Neural cell (in vitro differentiated cells): ENCODE data around the gene ARHGEF7.

Experiments
- EZH2 ChIP-seq: fragments of 200-600, 300-800 bp; shearing (Covaris generic), sonication (generic); IDR thresholded peaks from 2 replicates; pipeline ENCODE4 v1.6.1; 2014; ENCODE audit warnings: antibody characterized with exemption, low read length, borderline replicate concordance, mild to moderate bottlenecking; ENCODE audit not compliant: insufficient read depth, poor library complexity, severe bottlenecking
- TF ChIP-seq, protein P1 (sequence below): fragments of 450-650 bp; IDR thresholded peaks from 2 replicates; pipeline ENCODE4 v1.5.1; 2014; ENCODE audit warnings: antibody characterized with exemption, mild to moderate bottlenecking, moderate library complexity; ENCODE audit not compliant: poor library complexity, severe bottlenecking

DNA sequence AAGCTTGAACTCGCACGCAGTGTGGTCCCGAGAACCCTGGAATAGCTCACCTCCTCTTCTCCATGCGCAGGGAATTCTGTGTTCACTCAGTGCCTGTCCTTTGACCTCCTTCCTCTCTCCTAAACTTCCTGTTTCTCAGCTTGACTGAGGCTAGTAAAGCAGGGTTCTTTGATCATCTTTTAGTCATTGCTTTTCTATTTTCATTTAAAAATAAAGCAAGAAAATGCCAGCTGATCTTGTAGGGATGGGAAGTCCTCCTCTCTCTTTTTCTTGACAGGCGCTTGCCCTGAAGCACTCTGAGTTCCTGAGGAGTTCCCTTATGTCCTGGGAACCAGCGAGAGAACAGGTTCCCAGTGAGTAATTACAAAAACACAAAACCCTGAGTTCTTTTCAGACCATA is 62.8 kb downstream of the ARHGEF7 start:
- TF ChIP-seq, protein P1, sequence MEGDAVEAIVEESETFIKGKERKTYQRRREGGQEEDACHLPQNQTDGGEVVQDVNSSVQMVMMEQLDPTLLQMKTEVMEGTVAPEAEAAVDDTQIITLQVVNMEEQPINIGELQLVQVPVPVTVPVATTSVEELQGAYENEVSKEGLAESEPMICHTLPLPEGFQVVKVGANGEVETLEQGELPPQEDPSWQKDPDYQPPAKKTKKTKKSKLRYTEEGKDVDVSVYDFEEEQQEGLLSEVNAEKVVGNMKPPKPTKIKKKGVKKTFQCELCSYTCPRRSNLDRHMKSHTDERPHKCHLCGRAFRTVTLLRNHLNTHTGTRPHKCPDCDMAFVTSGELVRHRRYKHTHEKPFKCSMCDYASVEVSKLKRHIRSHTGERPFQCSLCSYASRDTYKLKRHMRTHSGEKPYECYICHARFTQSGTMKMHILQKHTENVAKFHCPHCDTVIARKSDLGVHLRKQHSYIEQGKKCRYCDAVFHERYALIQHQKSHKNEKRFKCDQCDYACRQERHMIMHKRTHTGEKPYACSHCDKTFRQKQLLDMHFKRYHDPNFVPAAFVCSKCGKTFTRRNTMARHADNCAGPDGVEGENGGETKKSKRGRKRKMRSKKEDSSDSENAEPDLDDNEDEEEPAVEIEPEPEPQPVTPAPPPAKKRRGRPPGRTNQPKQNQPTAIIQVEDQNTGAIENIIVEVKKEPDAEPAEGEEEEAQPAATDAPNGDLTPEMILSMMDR, result no peak
- TF ChIP-seq EZH2, result no peak
